BE2C (cell line): ENCODE results near the gene ZFAND6.
A peak's percentile ranks its signal among the peaks of the same experiment; 100 is the strongest.

ENCODE experiments used
- DNase-seq: peaks from one replicate; pipeline ENCODE4 v3.0.0-alpha.2; 2020
- H3K27me3 ChIP-seq: fragments of 250-450 bp; sonication (Bioruptor Pico); 2 replicates; pipeline ENCODE4 v1.5.1; 2020; ENCODE audit warnings: mild to moderate bottlenecking
- H3K36me3 ChIP-seq: fragments of 250-450 bp; sonication (Bioruptor Pico); 2 replicates; pipeline ENCODE4 v1.5.1; 2020; ENCODE audit warnings: mild to moderate bottlenecking
- H3K4me1 ChIP-seq: fragments of 250-450 bp; sonication (Bioruptor Pico); 2 replicates; pipeline ENCODE4 v1.5.1; 2020
- H3K4me3 ChIP-seq: 2 replicates; pipeline ENCODE4 v1.5.1; 2011; ENCODE audit warnings: low read depth, low read length
- H3K9me3 ChIP-seq: fragments of 250-450 bp; sonication (Bioruptor Pico); 2 replicates; pipeline ENCODE4 v1.5.1; 2020
- TF ChIP-seq, protein P1 (sequence below): IDR thresholded peaks from 2 replicates; pipeline ENCODE4 v1.5.1; 2012; ENCODE audit warnings: mild to moderate bottlenecking, low read depth, low read length

The ZFAND6 gene

DNA sequence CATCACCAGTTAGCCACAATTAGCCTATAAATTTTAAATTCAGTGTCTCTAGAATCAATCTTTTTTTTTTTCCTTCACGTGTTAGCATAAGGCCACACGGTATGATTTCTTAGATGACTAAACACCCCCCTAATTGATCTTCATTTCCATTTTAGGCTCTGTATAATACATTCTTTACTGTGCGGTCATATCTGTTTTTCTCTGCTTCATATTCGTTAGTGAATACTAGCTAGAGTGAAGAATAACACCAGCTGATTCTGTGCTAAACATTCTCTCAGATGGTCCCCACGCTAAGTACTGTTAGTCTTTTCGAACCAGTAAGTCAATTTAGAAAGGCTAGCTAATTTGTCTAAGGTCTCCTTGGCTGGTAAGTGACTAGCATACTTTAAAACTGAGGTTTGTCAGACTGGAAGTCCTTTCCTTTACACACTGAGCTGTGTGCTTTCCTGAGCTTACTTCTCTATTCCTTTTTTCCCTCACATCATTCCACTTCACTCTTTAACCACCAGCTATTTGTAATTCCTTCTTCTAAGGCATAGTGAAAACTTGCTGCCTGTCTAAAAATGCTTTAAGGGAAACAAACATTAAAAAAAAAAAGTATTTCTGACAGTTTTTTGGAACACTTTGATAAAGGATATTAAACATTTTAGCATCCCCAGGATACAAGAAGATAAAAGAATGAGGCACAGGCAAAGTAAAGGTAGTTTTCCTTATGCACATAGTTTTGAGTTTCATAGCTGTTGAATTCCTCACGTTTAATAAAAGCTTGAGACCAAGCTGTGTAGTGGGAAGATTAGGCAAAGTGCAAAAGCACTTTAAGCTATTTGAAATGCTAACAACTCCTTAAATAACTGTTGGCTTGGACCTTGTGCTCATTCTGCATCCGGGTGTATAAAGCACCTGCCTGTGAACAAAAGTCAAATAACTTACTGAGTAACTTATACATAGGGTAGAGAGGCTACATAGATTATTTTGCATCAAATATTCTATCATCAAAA, 17.1 kb downstream of the ZFAND6 start:
- peaks cover 3% of the 10 kb centered on the region for H3K4me1 ChIP-seq
- TF ChIP-seq, protein P1, sequence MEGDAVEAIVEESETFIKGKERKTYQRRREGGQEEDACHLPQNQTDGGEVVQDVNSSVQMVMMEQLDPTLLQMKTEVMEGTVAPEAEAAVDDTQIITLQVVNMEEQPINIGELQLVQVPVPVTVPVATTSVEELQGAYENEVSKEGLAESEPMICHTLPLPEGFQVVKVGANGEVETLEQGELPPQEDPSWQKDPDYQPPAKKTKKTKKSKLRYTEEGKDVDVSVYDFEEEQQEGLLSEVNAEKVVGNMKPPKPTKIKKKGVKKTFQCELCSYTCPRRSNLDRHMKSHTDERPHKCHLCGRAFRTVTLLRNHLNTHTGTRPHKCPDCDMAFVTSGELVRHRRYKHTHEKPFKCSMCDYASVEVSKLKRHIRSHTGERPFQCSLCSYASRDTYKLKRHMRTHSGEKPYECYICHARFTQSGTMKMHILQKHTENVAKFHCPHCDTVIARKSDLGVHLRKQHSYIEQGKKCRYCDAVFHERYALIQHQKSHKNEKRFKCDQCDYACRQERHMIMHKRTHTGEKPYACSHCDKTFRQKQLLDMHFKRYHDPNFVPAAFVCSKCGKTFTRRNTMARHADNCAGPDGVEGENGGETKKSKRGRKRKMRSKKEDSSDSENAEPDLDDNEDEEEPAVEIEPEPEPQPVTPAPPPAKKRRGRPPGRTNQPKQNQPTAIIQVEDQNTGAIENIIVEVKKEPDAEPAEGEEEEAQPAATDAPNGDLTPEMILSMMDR = no peak

DNA sequence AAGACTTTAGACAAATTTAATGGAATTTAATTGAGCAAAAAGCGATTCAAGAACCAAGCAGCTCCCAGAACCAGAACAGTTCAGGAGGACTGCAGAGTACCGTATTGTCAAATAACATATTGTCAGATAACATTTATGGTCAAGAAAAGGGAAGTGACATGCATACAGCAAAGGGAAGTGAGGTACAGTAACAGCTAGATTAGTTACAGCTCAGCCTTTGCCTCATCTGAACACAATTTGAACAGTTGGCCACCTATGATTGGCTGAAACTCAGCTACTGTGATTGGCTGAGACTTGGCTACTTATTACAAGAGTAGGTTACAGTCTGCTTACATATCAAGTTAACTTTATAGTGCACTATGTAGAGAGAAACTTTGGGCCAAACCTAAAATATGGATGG, 21.9 kb downstream of the ZFAND6 start:
- H3K27me3 ChIP-seq = no peaks in the 10 kb centered on the region
- TF ChIP-seq, protein P1 = no peak
- no peak overlapping the region for H3K4me3 ChIP-seq
- H3K4me1 ChIP-seq = peaks cover 3% of the 10 kb centered on the region
- H3K36me3 ChIP-seq = no peaks in the 10 kb centered on the region
- DNase-seq = no peak
- no peaks in the 10 kb centered on the region for H3K9me3 ChIP-seq

More for the DNA sequence above, 17.1 kb downstream of the ZFAND6 start:
- DNase-seq = no peak
- H3K36me3 ChIP-seq = no peaks in the 10 kb centered on the region
- H3K4me3 ChIP-seq = no peak overlapping the region
- no peaks in the 10 kb centered on the region for H3K9me3 ChIP-seq
- H3K27me3 ChIP-seq = no peaks in the 10 kb centered on the region

DNA sequence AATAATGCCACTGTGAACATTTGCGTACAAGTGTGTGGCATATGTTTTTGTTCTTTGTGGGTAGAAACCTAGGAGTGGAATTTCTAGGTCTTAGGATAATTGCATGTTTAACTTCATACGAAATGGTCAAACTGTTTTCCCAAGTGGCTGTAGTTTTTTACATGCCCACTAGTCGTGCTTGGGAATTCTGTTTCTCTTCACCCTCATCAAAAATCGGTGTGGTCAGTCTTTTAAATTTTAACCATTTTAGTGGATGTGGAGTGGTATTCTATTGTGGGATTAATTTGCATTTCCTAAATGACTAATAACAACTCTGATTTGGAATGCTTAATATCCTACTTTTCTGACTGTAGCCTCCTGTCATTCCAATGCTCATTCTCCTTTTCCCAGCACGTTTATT, 27.6 kb downstream of the ZFAND6 start:
- H3K4me3 ChIP-seq = no peak overlapping the region
- no peak for DNase-seq
- TF ChIP-seq, protein P1 = no peak; the same call in 1 of the 2 replicates
- H3K4me1 ChIP-seq = no peaks in the 10 kb centered on the region
- no peaks in the 10 kb centered on the region for H3K36me3 ChIP-seq
- H3K9me3 ChIP-seq = no peaks in the 10 kb centered on the region
- no peaks in the 10 kb centered on the region for H3K27me3 ChIP-seq

DNA sequence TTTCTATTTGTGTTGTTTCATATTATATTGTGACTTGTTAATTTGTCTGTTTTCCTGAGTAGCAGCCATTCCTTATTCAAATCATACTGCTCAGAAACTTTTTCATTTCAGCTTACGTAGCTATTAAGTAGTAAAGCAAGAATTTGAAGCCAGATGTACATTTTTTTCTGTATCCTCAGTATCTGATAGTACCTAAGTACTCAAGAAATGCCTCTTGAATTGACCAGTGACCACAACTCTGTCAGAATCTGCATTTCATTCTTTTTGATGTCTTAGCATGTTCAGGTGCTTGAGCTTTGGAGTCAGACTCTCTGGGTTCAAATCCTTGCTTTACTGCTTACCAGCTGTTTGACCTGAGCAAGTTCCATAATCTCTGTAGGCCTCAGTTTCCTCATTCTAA, 30.6 kb downstream of the ZFAND6 start:
- Histone ChIP-seq H3K36me3 (no peaks in the 10 kb centered on the region), H3K9me3 (no peaks in the 10 kb centered on the region), H3K4me1 (peaks cover 13% of the 10 kb centered on the region), H3K4me3 (no peak overlapping the region), H3K27me3 (no peaks in the 10 kb centered on the region)
- TF ChIP-seq, protein P1 = no peak
- DNase-seq = no peak

DNA sequence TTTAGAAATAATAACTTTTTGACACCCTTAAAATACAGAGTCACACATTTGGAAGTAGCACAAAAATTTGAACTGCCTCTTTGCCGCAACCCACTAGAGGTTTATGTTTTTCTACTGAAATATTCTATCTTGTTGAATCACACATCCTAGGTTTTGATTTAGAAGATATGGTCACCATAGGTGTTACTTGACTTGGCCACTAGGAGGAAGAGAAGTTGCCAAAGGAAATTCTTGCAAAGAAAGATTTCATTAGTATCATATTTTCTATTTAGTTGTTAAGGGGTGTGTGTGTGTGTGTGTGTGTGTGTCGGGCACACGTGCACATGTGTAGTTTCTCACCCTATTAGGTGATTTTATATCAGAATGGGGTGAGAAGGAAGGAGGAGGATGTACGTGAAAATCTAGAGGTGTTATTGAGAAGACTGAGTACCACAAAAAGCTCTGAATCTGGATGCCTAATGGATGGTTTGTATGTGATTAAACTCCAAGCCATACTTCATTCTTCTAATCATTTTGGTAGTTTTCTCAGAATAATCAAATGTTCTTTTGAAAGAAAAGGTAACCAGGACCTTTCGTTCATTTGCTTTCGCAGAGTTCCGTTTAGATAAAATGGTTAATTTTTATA, 31.5 kb downstream of the ZFAND6 start:
- H3K4me3 ChIP-seq = no peak overlapping the region
- no peaks in the 10 kb centered on the region for H3K27me3 ChIP-seq
- TF ChIP-seq, protein P1 = peak; percentile 41
- no peak for DNase-seq
- no peaks in the 10 kb centered on the region for H3K36me3 ChIP-seq
- H3K9me3 ChIP-seq = no peaks in the 10 kb centered on the region
- peaks cover 23% of the 10 kb centered on the region for H3K4me1 ChIP-seq
